Stimulated activated naive CD8-positive, alpha-beta T cell treated with anti-CD3 and anti-CD28 coated beads, Interleukin-15, Interleukin-2, amounts not matched to agents 100 ng/mL and 50 ng/mL, for 24 hours (primary cell): ENCODE measurements around the gene VWF.
"Not testable (repeated sequence)": the region's sequence is repeated elsewhere in the genome, so short reads cannot be mapped to it uniquely, and the experiment has no call there.

ENCODE experiments used
- H3K27ac Mint-ChIP-seq: one replicate; pipeline ENCODE4 v1.8.0; 2021; ENCODE audit warnings: mild to moderate bottlenecking, mixed read lengths
- H3K27me3 Mint-ChIP-seq: one replicate; pipeline ENCODE4 v1.8.0; 2021; ENCODE audit warnings: mixed read lengths
- H3K36me3 Mint-ChIP-seq: one replicate; pipeline ENCODE4 v1.8.0; 2021; ENCODE audit warnings: low read depth, mixed read lengths
- H3K4me1 Mint-ChIP-seq: one replicate; pipeline ENCODE4 v1.8.0; 2021; ENCODE audit warnings: low read depth, mixed read lengths
- H3K4me3 Mint-ChIP-seq: one replicate; pipeline ENCODE4 v1.8.0; 2021; ENCODE audit warnings: mild to moderate bottlenecking, mixed read lengths
- H3K9me3 Mint-ChIP-seq: one replicate; pipeline ENCODE4 v1.8.0; 2021; ENCODE audit warnings: mixed read lengths

VWF gene

GRCh38 chr12:6157482-6157881 lies 33.0 kb upstream of the VWF start:
- Mint-ChIP-seq H3K36me3 (no peaks in the 10 kb centered on the region), H3K4me3 (no peak overlapping the region), H3K4me1 (peaks cover 6% of the 10 kb centered on the region), H3K9me3 (no peaks in the 10 kb centered on the region), H3K27me3 (no peaks in the 10 kb centered on the region), H3K27ac (no peak overlapping the region)

- H3K4me1 Mint-ChIP-seq = peaks cover 6% of the 10 kb centered on the region
- no peak overlapping the region for H3K4me3 Mint-ChIP-seq
- no peaks in the 10 kb centered on the region for H3K9me3 Mint-ChIP-seq
- no peaks in the 10 kb centered on the region for H3K36me3 Mint-ChIP-seq
- no peaks in the 10 kb centered on the region for H3K27me3 Mint-ChIP-seq
- H3K27ac Mint-ChIP-seq = no peak overlapping the region
Observed at GRCh38 chr12:6154730-6155459, 30.4 kb upstream of the VWF start.

GRCh38 chr12:6148722-6149121 lies 24.3 kb upstream of the VWF start:
- not testable (repeated sequence) for H3K9me3 Mint-ChIP-seq, H3K4me3 Mint-ChIP-seq, H3K27me3 Mint-ChIP-seq, H3K36me3 Mint-ChIP-seq, H3K27ac Mint-ChIP-seq, H3K4me1 Mint-ChIP-seq

GRCh38 chr12:6148061-6148460 lies 23.6 kb upstream of the VWF start:
- H3K36me3 Mint-ChIP-seq = no peaks in the 10 kb centered on the region
- peaks cover 10% of the 10 kb centered on the region for H3K4me1 Mint-ChIP-seq
- no peaks in the 10 kb centered on the region for H3K9me3 Mint-ChIP-seq
- H3K4me3 Mint-ChIP-seq = no peak overlapping the region
- no peak overlapping the region for H3K27ac Mint-ChIP-seq
- no peaks in the 10 kb centered on the region for H3K27me3 Mint-ChIP-seq

GRCh38 chr12:6146951-6147350 lies 22.5 kb upstream of the VWF start:
- Mint-ChIP-seq H3K4me3 (no peak overlapping the region), H3K9me3 (no peaks in the 10 kb centered on the region), H3K36me3 (no peaks in the 10 kb centered on the region), H3K27me3 (no peaks in the 10 kb centered on the region), H3K4me1 (peaks cover 18% of the 10 kb centered on the region), H3K27ac (no peak overlapping the region)

- Mint-ChIP-seq H3K36me3 (no peaks in the 10 kb centered on the region), H3K27ac (no peak overlapping the region), H3K27me3 (no peaks in the 10 kb centered on the region), H3K9me3 (no peaks in the 10 kb centered on the region), H3K4me1 (peaks cover 22% of the 10 kb centered on the region), H3K4me3 (no peak overlapping the region)
Observed at GRCh38 chr12:6146509-6146908, 22.0 kb upstream of the VWF start.

- Mint-ChIP-seq H3K27ac (peak overlapping the region; percentile 69), H3K4me1 (peaks cover 32% of the 10 kb centered on the region), H3K4me3 (no peak overlapping the region), H3K27me3 (no peaks in the 10 kb centered on the region), H3K36me3 (no peaks in the 10 kb centered on the region), H3K9me3 (no peaks in the 10 kb centered on the region)
Observed at GRCh38 chr12:6145564-6145963, 21.1 kb upstream of the VWF start.

GRCh38 chr12:6143303-6143675 lies 18.8 kb upstream of the VWF start:
- H3K36me3 Mint-ChIP-seq = no peaks in the 10 kb centered on the region
- no peak overlapping the region for H3K27ac Mint-ChIP-seq
- no peaks in the 10 kb centered on the region for H3K27me3 Mint-ChIP-seq
- H3K4me3 Mint-ChIP-seq = no peak overlapping the region
- H3K9me3 Mint-ChIP-seq = peaks cover 5% of the 10 kb centered on the region
- peaks cover 50% of the 10 kb centered on the region for H3K4me1 Mint-ChIP-seq

- H3K27me3 Mint-ChIP-seq, H3K36me3 Mint-ChIP-seq, H3K9me3 Mint-ChIP-seq, H3K4me3 Mint-ChIP-seq: not testable (repeated sequence)
- Mint-ChIP-seq H3K27ac (peak overlapping the region; percentile 62), H3K4me1 (peaks cover 50% of the 10 kb centered on the region)
Observed at GRCh38 chr12:6142368-6143302, 18.2 kb upstream of the VWF start.

- H3K27me3 Mint-ChIP-seq, H3K9me3 Mint-ChIP-seq, H3K36me3 Mint-ChIP-seq, H3K4me3 Mint-ChIP-seq: not testable (repeated sequence)
- Mint-ChIP-seq H3K27ac (peak overlapping the region; percentile 89), H3K4me1 (peaks cover 50% of the 10 kb centered on the region)
Observed at GRCh38 chr12:6141731-6142367, 17.4 kb upstream of the VWF start.

- peaks cover 5% of the 10 kb centered on the region for H3K9me3 Mint-ChIP-seq
- peak overlapping the region; percentile 49 for H3K4me3 Mint-ChIP-seq
- H3K27ac Mint-ChIP-seq = peak overlapping the region; percentile 89
- no peaks in the 10 kb centered on the region for H3K36me3 Mint-ChIP-seq
- peaks cover 46% of the 10 kb centered on the region for H3K4me1 Mint-ChIP-seq
- H3K27me3 Mint-ChIP-seq = no peaks in the 10 kb centered on the region
Observed at GRCh38 chr12:6140651-6141447, 16.4 kb upstream of the VWF start.

- Mint-ChIP-seq H3K4me1 (peaks cover 13% of the 10 kb centered on the region), H3K4me3 (no peak overlapping the region), H3K36me3 (no peaks in the 10 kb centered on the region), H3K27ac (no peak overlapping the region), H3K9me3 (peaks cover 5% of the 10 kb centered on the region), H3K27me3 (no peaks in the 10 kb centered on the region)
Observed at GRCh38 chr12:6135071-6135470, 10.6 kb upstream of the VWF start.

GRCh38 chr12:6133642-6134041 lies 9.2 kb upstream of the VWF start:
- no peak overlapping the region for H3K4me3 Mint-ChIP-seq
- H3K27me3 Mint-ChIP-seq = no peaks in the 10 kb centered on the region
- peaks cover 3% of the 10 kb centered on the region for H3K4me1 Mint-ChIP-seq
- no peaks in the 10 kb centered on the region for H3K36me3 Mint-ChIP-seq
- H3K27ac Mint-ChIP-seq = no peak overlapping the region
- H3K9me3 Mint-ChIP-seq = no peaks in the 10 kb centered on the region

GRCh38 chr12:6132496-6132895 lies 8.0 kb upstream of the VWF start:
- no peaks in the 10 kb centered on the region for H3K27me3 Mint-ChIP-seq
- no peaks in the 10 kb centered on the region for H3K4me1 Mint-ChIP-seq
- no peak overlapping the region for H3K4me3 Mint-ChIP-seq
- no peak overlapping the region for H3K27ac Mint-ChIP-seq
- H3K9me3 Mint-ChIP-seq = no peaks in the 10 kb centered on the region
- no peaks in the 10 kb centered on the region for H3K36me3 Mint-ChIP-seq

GRCh38 chr12:6125310-6125608 lies 789 bp upstream of the VWF start:
- Mint-ChIP-seq H3K9me3 (no peaks in the 10 kb centered on the region), H3K4me3 (no peak overlapping the region), H3K27me3 (no peaks in the 10 kb centered on the region), H3K36me3 (no peaks in the 10 kb centered on the region), H3K4me1 (no peaks in the 10 kb centered on the region), H3K27ac (no peak overlapping the region)
